WERI-Rb-1 (cell line): ENCODE measurements around the gene HTD2.

Experiments
- DNase-seq: peaks from one replicate; pipeline ENCODE4 v3.0.0-alpha.2; 2020
- H3K27ac ChIP-seq: fragments of 250-450 bp; sonication (Bioruptor Pico); 2 replicates; pipeline ENCODE4 v1.5.1; 2020; ENCODE audit warnings: mild to moderate bottlenecking, moderate library complexity
- H3K27me3 ChIP-seq: fragments of 250-450 bp; sonication (Bioruptor Pico); 2 replicates; pipeline ENCODE4 v1.5.1; 2021; ENCODE audit warnings: mild to moderate bottlenecking, low read depth, moderate library complexity; ENCODE audit not compliant: insufficient read depth, severe bottlenecking
- H3K36me3 ChIP-seq: fragments of 250-450 bp; sonication (Bioruptor Pico); 2 replicates; pipeline ENCODE4 v1.5.1; 2020; ENCODE audit warnings: mild to moderate bottlenecking, moderate library complexity
- H3K4me3 ChIP-seq: 2 replicates; pipeline ENCODE4 v1.5.1; 2011; ENCODE audit warnings: low read depth, mild to moderate bottlenecking, control low read depth, low read length
- H3K9me3 ChIP-seq: fragments of 250-450 bp; sonication (Bioruptor Pico); 2 replicates; pipeline ENCODE4 v1.5.1; 2021; ENCODE audit warnings: mild to moderate bottlenecking, moderate library complexity; ENCODE audit not compliant: severe bottlenecking
- TF ChIP-seq, protein P1 (sequence below): IDR thresholded peaks from 2 replicates; pipeline ENCODE4 v1.5.1; 2011; ENCODE audit warnings: low read depth, mild to moderate bottlenecking, control low read depth, inconsistent platforms, low read length

Gene HTD2

DNA sequence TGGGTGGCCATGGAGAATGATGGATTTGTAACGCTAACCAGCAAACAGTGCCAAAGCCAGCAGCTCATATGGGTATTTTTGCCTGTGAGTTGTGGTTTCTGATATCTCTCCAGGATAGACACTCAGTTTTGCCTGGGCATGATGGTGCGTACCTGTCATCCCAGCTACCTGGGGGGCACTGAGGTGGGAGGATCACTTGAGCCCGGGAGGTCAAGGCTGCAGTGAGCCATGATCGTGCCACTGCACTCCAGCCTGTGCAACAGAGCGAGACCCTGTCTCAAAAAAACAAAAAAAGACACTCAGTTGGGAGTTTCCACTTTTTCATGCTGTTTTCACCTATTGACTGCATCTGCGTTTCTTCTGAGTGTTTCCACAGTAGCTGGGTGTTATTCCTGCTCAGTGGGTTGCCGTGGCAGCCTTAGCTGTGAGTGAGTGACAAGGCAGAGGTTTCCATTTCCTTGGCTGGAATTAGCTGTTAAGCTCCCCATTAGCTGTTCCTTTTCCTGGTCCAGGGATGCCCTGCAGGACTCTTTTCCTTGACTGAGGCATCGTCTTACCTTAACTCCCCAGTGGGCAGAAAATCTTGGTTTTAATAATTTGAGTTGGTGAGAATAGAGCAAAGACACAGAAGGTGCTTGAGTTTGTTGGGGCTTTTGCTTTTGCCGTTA is 14.5 kb upstream of the HTD2 start:
- Histone ChIP-seq H3K27ac (no peak overlapping the region), H3K27me3 (no peaks in the 10 kb centered on the region), H3K9me3 (no peaks in the 10 kb centered on the region), H3K36me3 (no peaks in the 10 kb centered on the region; the same call in 1 of the 2 replicates), H3K4me3 (no peak overlapping the region)
- TF ChIP-seq, protein P1, sequence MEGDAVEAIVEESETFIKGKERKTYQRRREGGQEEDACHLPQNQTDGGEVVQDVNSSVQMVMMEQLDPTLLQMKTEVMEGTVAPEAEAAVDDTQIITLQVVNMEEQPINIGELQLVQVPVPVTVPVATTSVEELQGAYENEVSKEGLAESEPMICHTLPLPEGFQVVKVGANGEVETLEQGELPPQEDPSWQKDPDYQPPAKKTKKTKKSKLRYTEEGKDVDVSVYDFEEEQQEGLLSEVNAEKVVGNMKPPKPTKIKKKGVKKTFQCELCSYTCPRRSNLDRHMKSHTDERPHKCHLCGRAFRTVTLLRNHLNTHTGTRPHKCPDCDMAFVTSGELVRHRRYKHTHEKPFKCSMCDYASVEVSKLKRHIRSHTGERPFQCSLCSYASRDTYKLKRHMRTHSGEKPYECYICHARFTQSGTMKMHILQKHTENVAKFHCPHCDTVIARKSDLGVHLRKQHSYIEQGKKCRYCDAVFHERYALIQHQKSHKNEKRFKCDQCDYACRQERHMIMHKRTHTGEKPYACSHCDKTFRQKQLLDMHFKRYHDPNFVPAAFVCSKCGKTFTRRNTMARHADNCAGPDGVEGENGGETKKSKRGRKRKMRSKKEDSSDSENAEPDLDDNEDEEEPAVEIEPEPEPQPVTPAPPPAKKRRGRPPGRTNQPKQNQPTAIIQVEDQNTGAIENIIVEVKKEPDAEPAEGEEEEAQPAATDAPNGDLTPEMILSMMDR: no peak
- no peak for DNase-seq

DNA sequence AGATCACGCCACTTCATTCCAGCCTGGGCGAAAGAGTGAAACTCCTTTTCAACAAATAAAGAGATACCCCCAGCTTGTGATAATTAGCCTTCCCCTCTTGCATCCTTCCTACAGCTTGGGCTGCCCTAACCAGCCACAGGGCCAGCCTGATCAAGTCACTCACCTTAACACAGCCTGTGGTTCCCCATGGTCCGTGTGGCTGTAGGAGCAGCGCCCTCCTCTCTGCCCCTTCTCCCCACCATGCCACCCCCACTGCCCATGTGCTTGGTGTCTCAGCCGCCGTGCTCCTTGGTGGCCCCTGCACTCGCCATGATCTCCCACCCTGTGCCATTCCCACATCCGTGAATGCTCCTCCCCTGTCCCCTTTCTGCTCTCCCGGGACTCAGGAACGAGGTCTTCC is 13.5 kb upstream of the HTD2 start:
- H3K27ac ChIP-seq: no peak overlapping the region
- TF ChIP-seq, protein P1: no peak
- no peaks in the 10 kb centered on the region for H3K27me3 ChIP-seq
- no peaks in the 10 kb centered on the region for H3K9me3 ChIP-seq
- H3K4me3 ChIP-seq: no peak overlapping the region
- DNase-seq: no peak
- H3K36me3 ChIP-seq: no peaks in the 10 kb centered on the region; the same call in 1 of the 2 replicates

DNA sequence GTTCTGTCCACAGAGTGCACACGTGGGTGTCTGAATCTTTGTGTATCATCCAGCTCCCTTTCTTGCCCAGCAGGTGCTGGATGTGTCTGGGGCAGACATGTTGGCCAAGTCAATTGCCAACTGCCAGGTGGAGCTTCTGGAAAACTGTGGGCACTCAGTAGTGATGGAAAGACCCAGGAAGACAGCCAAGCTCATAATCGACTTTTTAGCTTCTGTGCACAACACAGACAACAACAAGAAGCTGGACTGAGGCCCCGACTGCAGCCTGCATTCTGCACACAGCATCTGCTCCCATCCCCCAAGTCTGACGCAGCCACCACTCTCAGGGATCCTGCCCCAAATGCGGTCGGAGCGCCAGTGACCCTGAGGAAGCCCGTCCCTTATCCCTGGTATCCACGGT is 12.8 kb upstream of the HTD2 start:
- Histone ChIP-seq H3K27me3 (no peaks in the 10 kb centered on the region), H3K27ac (no peak overlapping the region), H3K4me3 (no peak overlapping the region), H3K9me3 (no peaks in the 10 kb centered on the region), H3K36me3 (no peaks in the 10 kb centered on the region; the same call in 1 of the 2 replicates)
- DNase-seq: no peak
- TF ChIP-seq, protein P1: no peak

DNA sequence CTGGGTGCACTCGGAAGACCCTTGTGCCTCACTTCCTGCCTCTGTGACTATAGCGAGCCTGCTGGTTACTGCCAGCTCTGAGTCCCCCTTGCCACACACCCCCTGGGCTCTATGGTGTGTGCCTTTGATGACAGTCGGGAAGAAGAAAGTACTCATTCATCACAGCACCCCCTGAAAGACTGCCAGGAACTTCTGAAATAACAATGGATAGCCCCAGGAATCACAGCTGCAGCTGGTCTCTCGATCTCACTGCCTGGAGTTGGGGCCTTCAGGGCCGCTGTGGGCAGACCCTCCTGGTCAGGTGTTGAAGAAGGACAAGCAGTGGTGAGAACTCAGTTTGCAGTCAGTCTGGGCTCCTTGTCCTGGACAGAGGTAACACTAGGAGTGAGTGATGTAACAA is 10.1 kb upstream of the HTD2 start:
- DNase-seq: no peak
- Histone ChIP-seq H3K27ac (no peak overlapping the region), H3K27me3 (no peaks in the 10 kb centered on the region), H3K9me3 (no peaks in the 10 kb centered on the region), H3K36me3 (no peaks in the 10 kb centered on the region), H3K4me3 (no peak overlapping the region)
- TF ChIP-seq, protein P1: no peak

DNA sequence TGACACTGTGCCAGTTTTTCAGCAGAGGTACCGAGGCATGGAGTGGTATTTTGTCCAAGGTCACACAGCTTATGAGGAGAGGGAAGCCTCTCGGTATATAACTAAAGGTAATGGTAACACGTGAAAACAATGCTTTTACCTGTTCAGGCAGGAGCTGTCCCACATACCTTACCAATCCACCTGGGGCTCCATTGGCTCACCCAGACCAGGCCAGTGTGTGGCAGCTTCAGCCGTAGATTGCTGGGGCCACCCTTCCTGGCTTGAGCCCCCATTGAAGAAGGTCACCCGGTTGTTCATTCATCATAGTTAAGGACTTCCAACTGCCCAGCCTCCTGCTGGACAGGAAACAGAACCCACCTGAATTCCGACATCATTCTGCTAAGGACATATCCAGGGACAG is 9.5 kb upstream of the HTD2 start:
- H3K36me3 ChIP-seq: no peaks in the 10 kb centered on the region
- TF ChIP-seq, protein P1: no peak
- no peak overlapping the region for H3K27ac ChIP-seq
- no peak overlapping the region for H3K4me3 ChIP-seq
- no peaks in the 10 kb centered on the region for H3K9me3 ChIP-seq
- DNase-seq: no peak
- no peaks in the 10 kb centered on the region for H3K27me3 ChIP-seq

DNA sequence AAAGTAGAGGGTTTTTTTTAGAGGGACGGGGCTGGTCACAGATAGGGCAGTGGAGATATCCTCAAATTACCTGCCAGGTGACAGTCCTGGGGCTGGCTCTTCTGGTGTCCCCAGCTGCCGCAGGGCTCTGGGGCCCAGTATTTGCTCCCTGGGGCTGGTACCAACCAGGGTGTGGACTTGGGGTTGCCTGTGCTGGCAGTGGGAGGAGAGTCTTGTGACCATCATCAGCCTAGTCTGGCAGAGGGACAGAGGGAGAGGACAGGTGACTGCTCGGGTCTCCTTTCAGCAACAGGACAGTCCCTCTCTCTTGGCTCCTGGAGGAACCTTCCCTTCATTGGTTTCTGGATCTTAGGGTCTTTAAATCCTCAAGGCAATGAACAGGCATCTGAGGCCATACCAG is 8.1 kb upstream of the HTD2 start:
- Histone ChIP-seq H3K27me3 (no peaks in the 10 kb centered on the region), H3K9me3 (no peaks in the 10 kb centered on the region), H3K4me3 (no peak overlapping the region), H3K36me3 (no peaks in the 10 kb centered on the region), H3K27ac (no peak overlapping the region)
- TF ChIP-seq, protein P1: no peak
- no peak for DNase-seq
